ENCODE results near the gene CIITA. TPM values are rescaled to one million over a fixed set of nuclear protein-coding genes. Genes with fewer than 3 reads are reported as not detected.

CIITA gene
- 0.09 TPM in 2 replicates for total RNA-seq

GRCh38 chr16:10876799-10877341 lies at the start of gene CIITA:
TSS of gene CIITA (plus strand) at chr16:10877202. CDS start at chr16:10877331, 129 bp downstream.

DNA sequence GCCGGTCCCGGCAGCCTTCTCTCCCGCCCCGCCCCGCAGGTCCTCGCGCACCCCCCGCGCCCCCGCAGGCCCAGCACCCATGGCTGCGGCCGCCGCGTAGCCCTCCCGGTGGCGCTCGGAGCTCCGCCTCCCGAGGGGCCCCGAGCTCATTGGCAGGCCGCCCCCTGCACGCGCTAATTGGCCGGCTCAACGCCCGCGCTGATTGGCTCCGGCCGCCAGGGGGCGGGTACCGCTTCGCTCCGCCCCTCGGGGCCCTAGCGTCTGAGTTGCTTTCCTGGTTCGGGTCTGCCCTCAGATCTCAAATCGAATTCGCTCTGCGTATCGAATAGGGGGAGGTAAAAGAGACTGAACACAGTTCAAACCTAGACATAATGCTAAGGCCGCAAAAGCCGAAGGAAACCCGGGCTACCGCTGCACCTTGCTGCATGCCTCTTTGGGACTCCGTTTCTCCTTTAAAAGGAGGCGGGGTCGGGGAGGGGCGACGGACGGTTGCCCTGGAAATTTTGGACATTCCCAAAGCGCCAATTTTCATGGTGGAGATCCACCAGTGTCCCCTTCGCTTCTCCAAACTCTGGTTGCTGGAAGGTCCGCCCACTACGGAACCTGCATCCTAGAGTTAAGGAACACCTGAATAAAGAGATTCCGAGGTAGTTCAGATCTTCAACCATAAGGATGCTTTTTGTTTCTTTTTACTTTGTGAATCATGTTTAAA lies 65.5 kb downstream of the CIITA start, which contains the start of gene DEXI:
DEXI (minus strand) TSS at position 117 of the 712 bp plus-strand sequence. CDS start 463 bp downstream, outside the sequence.

GRCh38 chr16:10944249-10945064 lies 67.5 kb downstream of the CIITA start, which contains the start of gene CLEC16A:
TSS of gene CLEC16A (plus strand) at chr16:10944564. CDS start at chr16:10944718, 154 bp downstream.

Other genes starting within 250 kb of the CIITA start
- gene TEKT5, start 182.3 kb upstream of the CIITA start, total RNA-seq, result not detected in 2 replicates
- 18.4 and 25.7 TPM in 2 replicates for gene NUBP1, start 133.4 kb upstream of the CIITA start, total RNA-seq
- gene TVP23A, start 58.4 kb upstream of the CIITA start, total RNA-seq, result not detected in 2 replicates
- 39.9 and 45.6 TPM in 2 replicates for gene DEXI, start 65.3 kb downstream of the CIITA start, total RNA-seq
- 17.5 and 22.9 TPM in 2 replicates for gene CLEC16A, start 67.4 kb downstream of the CIITA start, total RNA-seq